Measurements from ENCODE around the gene RAB31. TPM values are rescaled to one million over a fixed set of nuclear protein-coding genes. Genes with fewer than 3 reads are reported as not detected.

The RAB31 gene
- total RNA-seq, 1 experiment from 2014 or later, result 6.1 TPM

DNA sequence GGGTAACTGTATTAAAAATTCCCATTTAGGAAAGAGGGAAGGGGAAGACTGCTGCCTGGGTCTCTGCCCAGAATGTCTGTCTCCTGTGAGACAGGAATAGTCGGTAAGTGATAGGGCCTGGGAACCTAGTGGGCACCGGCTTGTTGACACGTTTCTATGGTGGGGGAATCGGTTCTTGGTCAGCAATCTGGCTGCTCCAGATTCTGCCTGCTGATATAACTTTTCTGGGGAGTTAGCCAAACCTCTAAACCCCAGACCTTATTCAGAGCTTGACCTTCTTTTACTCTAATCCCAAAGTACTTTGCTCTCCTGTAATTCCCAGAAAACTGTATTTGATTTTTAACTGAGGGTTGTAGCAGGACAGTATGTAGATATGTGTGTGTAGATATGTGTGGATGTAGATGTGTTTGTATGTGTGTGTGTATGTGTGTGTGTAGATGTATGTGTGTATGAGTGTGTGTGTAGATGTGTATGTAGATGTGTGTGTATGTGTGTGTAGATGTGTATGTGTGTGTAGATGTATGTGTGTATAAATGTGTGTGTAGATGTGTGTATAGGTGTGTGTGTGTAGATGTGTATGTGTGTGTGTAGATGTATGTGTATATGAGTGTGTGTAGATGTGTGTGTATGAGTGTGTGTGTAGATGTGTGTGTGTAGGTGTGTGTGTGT is 115.8 kb downstream of the RAB31 start:
- H3K27ac ChIP-seq (ENCODE audit: low read depth, low read length, poor library complexity, severe bottlenecking), result no peak overlapping the region
- POLR2A ChIA-PET (ENCODE audit: low non-redundant PET), result no interaction called here
- intact Hi-C loops (cut with micrococcal nuclease; ENCODE audit: unreplicated experiment), result loop anchor here (10.0 kb wide), 1 partner anchor 1781 kb away; the partner anchor contains the start of gene SLC35G4

DNA sequence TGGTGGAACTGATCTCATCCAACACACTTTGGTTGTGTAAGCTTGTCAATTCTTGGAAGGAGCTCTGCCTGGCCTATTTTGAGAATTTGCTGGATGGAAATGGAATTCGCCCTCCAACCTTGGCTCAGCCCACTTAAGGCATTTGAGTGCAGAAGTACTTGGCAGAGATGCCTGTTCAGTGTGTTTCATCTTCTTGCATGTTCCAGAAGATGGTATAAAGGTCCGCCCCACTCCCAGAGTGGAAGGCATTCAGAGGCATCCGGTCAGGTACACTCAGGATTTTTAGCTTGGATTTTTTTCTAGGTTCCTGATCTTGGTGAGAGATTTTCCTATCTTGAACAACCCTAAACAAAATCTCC is 116.4 kb downstream of the RAB31 start:
- ChIA-PET POLR2A (ENCODE audit: low non-redundant PET) (no interaction called here), CTCF (no interaction called here)
- BruUV-seq (replicated peaks), result no TSS peak
- no peak overlapping the region for H3K27ac ChIP-seq (ENCODE audit: low read depth, low read length, poor library complexity, severe bottlenecking)
- no peaks in the 10 kb centered on the region for H3K36me3 ChIP-seq (ENCODE audit: insufficient read depth, low read length, poor library complexity, severe bottlenecking)
- TF ChIP-seq, protein P1, sequence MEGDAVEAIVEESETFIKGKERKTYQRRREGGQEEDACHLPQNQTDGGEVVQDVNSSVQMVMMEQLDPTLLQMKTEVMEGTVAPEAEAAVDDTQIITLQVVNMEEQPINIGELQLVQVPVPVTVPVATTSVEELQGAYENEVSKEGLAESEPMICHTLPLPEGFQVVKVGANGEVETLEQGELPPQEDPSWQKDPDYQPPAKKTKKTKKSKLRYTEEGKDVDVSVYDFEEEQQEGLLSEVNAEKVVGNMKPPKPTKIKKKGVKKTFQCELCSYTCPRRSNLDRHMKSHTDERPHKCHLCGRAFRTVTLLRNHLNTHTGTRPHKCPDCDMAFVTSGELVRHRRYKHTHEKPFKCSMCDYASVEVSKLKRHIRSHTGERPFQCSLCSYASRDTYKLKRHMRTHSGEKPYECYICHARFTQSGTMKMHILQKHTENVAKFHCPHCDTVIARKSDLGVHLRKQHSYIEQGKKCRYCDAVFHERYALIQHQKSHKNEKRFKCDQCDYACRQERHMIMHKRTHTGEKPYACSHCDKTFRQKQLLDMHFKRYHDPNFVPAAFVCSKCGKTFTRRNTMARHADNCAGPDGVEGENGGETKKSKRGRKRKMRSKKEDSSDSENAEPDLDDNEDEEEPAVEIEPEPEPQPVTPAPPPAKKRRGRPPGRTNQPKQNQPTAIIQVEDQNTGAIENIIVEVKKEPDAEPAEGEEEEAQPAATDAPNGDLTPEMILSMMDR (conservative IDR thresholded peaks at IDR 0.05; ENCODE audit: low read depth, low read length), result no peak
- TF ChIP-seq EZH2 (IDR thresholded peaks at IDR 0.05; ENCODE audit: borderline replicate concordance, low read depth, low read length, poor library complexity, severe bottlenecking), result no peak
- peaks cover 32% of the 10 kb centered on the region for H3K4me1 ChIP-seq (ENCODE audit: insufficient read depth, low read length, poor library complexity, severe bottlenecking)
- no peaks in the 10 kb centered on the region for H3K27me3 ChIP-seq (replicated peaks; ENCODE audit: insufficient read depth, low read depth, low read length, poor library complexity)
- DNase-seq (ENCODE audit: low spot score), result no peak
- intact Hi-C loops (cut with micrococcal nuclease; ENCODE audit: unreplicated experiment), result loop anchor here (10.0 kb wide), 1 partner anchor 1780 kb away; the partner anchor contains the start of gene SLC35G4
- H3K4me3 ChIP-seq (ENCODE audit: low read depth, low read length, poor library complexity, severe bottlenecking), result no peak overlapping the region
- peaks cover 3% of the 10 kb centered on the region for H3K9me3 ChIP-seq (ENCODE audit: low read depth, low read length, poor library complexity, severe bottlenecking)

More for the DNA sequence above, 115.8 kb downstream of the RAB31 start:
- Histone ChIP-seq H3K4me3 (ENCODE audit: low read depth, low read length, poor library complexity, severe bottlenecking) (no peak overlapping the region), H3K9me3 (ENCODE audit: low read depth, low read length, poor library complexity, severe bottlenecking) (peaks cover 3% of the 10 kb centered on the region), H3K27me3 (replicated peaks; ENCODE audit: insufficient read depth, low read depth, low read length, poor library complexity) (no peaks in the 10 kb centered on the region), H3K36me3 (ENCODE audit: insufficient read depth, low read length, poor library complexity, severe bottlenecking) (no peaks in the 10 kb centered on the region), H3K4me1 (ENCODE audit: insufficient read depth, low read length, poor library complexity, severe bottlenecking) (peaks cover 31% of the 10 kb centered on the region)
- no peak for TF ChIP-seq EZH2 (IDR thresholded peaks at IDR 0.05; ENCODE audit: borderline replicate concordance, low read depth, low read length, poor library complexity, severe bottlenecking)
- TF ChIP-seq, protein P1 (conservative IDR thresholded peaks at IDR 0.05; ENCODE audit: low read depth, low read length), result no peak
- CTCF ChIA-PET, result no interaction called here
- no peak for DNase-seq (ENCODE audit: low spot score)
- no TSS peak for BruUV-seq (replicated peaks)

DNA sequence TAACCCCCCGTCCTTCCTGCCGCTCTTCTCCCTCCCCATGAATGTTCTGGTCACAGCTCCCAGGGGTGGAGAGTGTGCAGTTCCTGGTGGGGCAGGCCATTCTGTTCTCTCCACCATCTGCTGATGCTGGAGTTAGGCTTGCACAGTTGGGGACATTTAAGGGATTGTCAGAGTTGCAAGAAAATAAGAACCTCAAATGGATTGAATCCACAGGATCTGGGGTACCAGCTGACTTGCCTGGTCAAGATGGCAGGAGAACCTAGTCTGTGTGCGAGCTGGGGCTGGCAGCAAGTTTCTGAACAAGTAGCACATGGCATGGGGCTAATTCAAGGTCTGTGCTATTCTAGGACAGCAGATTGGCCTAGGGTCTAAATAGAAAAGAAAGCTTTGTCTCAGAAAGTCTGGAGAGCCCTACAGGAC is 116.9 kb downstream of the RAB31 start:
- DNase-seq (ENCODE audit: low spot score), result no peak
- intact Hi-C loops (cut with micrococcal nuclease; ENCODE audit: unreplicated experiment), result loop anchor here (10.0 kb wide), 1 partner anchor 1780 kb away; the partner anchor contains the start of gene SLC35G4
- Histone ChIP-seq H3K27me3 (replicated peaks; ENCODE audit: insufficient read depth, low read depth, low read length, poor library complexity) (no peaks in the 10 kb centered on the region), H3K4me3 (ENCODE audit: low read depth, low read length, poor library complexity, severe bottlenecking) (no peak overlapping the region), H3K4me1 (ENCODE audit: insufficient read depth, low read length, poor library complexity, severe bottlenecking) (peaks cover 32% of the 10 kb centered on the region), H3K9me3 (ENCODE audit: low read depth, low read length, poor library complexity, severe bottlenecking) (peaks cover 3% of the 10 kb centered on the region), H3K36me3 (ENCODE audit: insufficient read depth, low read length, poor library complexity, severe bottlenecking) (no peaks in the 10 kb centered on the region), H3K27ac (ENCODE audit: low read depth, low read length, poor library complexity, severe bottlenecking) (no peak overlapping the region)
- CTCF ChIA-PET, result no interaction called here
- no TSS peak for BruUV-seq (replicated peaks)
- TF ChIP-seq EZH2 (IDR thresholded peaks at IDR 0.05; ENCODE audit: borderline replicate concordance, low read depth, low read length, poor library complexity, severe bottlenecking), result no peak
- TF ChIP-seq, protein P1 (conservative IDR thresholded peaks at IDR 0.05; ENCODE audit: low read depth, low read length), result no peak
- POLR2A ChIA-PET (ENCODE audit: low non-redundant PET), result no interaction called here
